Measurements from ENCODE around the gene SRA1.

Gene SRA1

GRCh38 chr5:140549237-140550144 is 7.8 kb downstream of the SRA1 start:
- TF ChIP-seq CTCF (IDR thresholded peaks at IDR 0.05; ENCODE audit: low read depth, low read length) = no peak

GRCh38 chr5:140548791-140549190 is 8.5 kb downstream of the SRA1 start:
- TF ChIP-seq CTCF (IDR thresholded peaks at IDR 0.05; ENCODE audit: low read depth, low read length) = no peak
- no peak for DNase-seq (ENCODE audit: extremely low read depth, low read depth)

More at GRCh38 chr5:140549237-140550144, 7.8 kb downstream of the SRA1 start:
- DNase-seq (ENCODE audit: extremely low read depth, low read depth) = peak; percentile 57

- no peak for DNase-seq (ENCODE audit: extremely low read depth, low read depth)
- TF ChIP-seq CTCF (IDR thresholded peaks at IDR 0.05; ENCODE audit: low read depth, low read length) = no peak
Measured at GRCh38 chr5:140548300-140548688, 9.0 kb downstream of the SRA1 start.

- TF ChIP-seq CTCF (IDR thresholded peaks at IDR 0.05; ENCODE audit: low read depth, low read length) = peak; percentile 61
- peak; percentile 92 for DNase-seq (ENCODE audit: extremely low read depth, low read depth)
Measured at GRCh38 chr5:140547508-140548299, 9.6 kb downstream of the SRA1 start, which contains the start of gene EIF4EBP3. TSS of gene EIF4EBP3 (plus strand) at chr5:140547662. CDS start at chr5:140547738, 76 bp downstream.

GRCh38 chr5:140546851-140547507 is 10.3 kb downstream of the SRA1 start:
- TF ChIP-seq CTCF (IDR thresholded peaks at IDR 0.05; ENCODE audit: low read depth, low read length) = no peak
- DNase-seq (ENCODE audit: extremely low read depth, low read depth) = no peak

- no peak for DNase-seq (ENCODE audit: extremely low read depth, low read depth)
- no peak for TF ChIP-seq CTCF (IDR thresholded peaks at IDR 0.05; ENCODE audit: low read depth, low read length)
Measured at GRCh38 chr5:140545606-140546005, 11.7 kb downstream of the SRA1 start.

Data from AG09319 (cell line).